ENCODE data around the gene ZBTB7C. TPM values are rescaled to one million over a fixed set of nuclear protein-coding genes. Genes with fewer than 3 reads are reported as not detected.
A peak's percentile ranks its signal among the peaks of the same experiment; 100 is the strongest.

ZBTB7C gene
- total and polyA plus RNA-seq, 3 experiments from 2014 or later: 0.13 TPM; not detected in 2

- Histone ChIP-seq H3K27me3 (ENCODE audit: insufficient read depth, low read length, poor library complexity, severe bottlenecking) (no peaks in the 10 kb centered on the region), H3K27ac (ENCODE audit: low read depth, low read length) (no peak overlapping the region), H3K4me1 (ENCODE audit: insufficient read depth, low read length) (no peaks in the 10 kb centered on the region), H3K36me3 (ENCODE audit: insufficient read depth, low read length) (no peaks in the 10 kb centered on the region), H3K9me3 (ENCODE audit: low read length) (no peaks in the 10 kb centered on the region), H3K4me3 (ENCODE audit: low read length) (no peak overlapping the region)
- H3K27me3 Mint-ChIP-seq: peaks cover 14 to 61% of the 10 kb centered on the region in 2 donors
- H3K27ac Mint-ChIP-seq: no peak overlapping the region
- CTCF ChIA-PET: no interaction called here
- H3K9me3 Mint-ChIP-seq: no peaks in the 10 kb centered on the region
- POLR2A ChIA-PET: no interaction called here
- H3K4me3 Mint-ChIP-seq: peak overlapping the region; percentile 47 to 86 (median 69)
- H3K4me1 Mint-ChIP-seq: peaks cover 3 to 15% (median 5%) of the 10 kb centered on the region in 3 donors
- peak in 4 of 5 donors; percentile 28 to 54 (median 50) for DNase-seq
- H3K36me3 Mint-ChIP-seq: no peaks in the 10 kb centered on the region
These were observed 247.8 kb downstream of the ZBTB7C start for GRCh38 chr18:48161191-48161910.

GRCh38 chr18:48160622-48161021, 248.6 kb downstream of the ZBTB7C start:
- no peaks in the 10 kb centered on the region for H3K4me1 ChIP-seq (ENCODE audit: insufficient read depth, low read length)
- Mint-ChIP-seq H3K27me3 (peaks cover 14 to 60% of the 10 kb centered on the region in 2 donors), H3K4me3 (peak overlapping the region; percentile 13 to 78 (median 44)), H3K4me1 (peaks cover 3 to 15% (median 5%) of the 10 kb centered on the region in 3 donors), H3K9me3 (no peaks in the 10 kb centered on the region), H3K27ac (peak overlapping the region in 1 of 8 donors; percentile 57), H3K36me3 (no peaks in the 10 kb centered on the region)
- no peaks in the 10 kb centered on the region for H3K36me3 ChIP-seq (ENCODE audit: insufficient read depth, low read length)
- no peaks in the 10 kb centered on the region for H3K27me3 ChIP-seq (ENCODE audit: insufficient read depth, low read length, poor library complexity, severe bottlenecking)
- ChIA-PET POLR2A (no interaction called here), CTCF (no interaction called here)
- no peak overlapping the region for H3K27ac ChIP-seq (ENCODE audit: low read depth, low read length)
- DNase-seq: no peak
- no peaks in the 10 kb centered on the region for H3K9me3 ChIP-seq (ENCODE audit: low read length)
- H3K4me3 ChIP-seq (ENCODE audit: low read length): no peak overlapping the region

- no peaks in the 10 kb centered on the region for H3K4me1 ChIP-seq (ENCODE audit: insufficient read depth, low read length)
- Mint-ChIP-seq H3K27me3 (peaks cover 14 to 52% of the 10 kb centered on the region in 2 donors), H3K27ac (no peak overlapping the region)
These were observed 249.4 kb downstream of the ZBTB7C start for GRCh38 chr18:48159816-48160215.

GRCh38 chr18:48158721-48159120, 250.5 kb downstream of the ZBTB7C start:
- Histone ChIP-seq H3K9me3 (ENCODE audit: low read length) (no peaks in the 10 kb centered on the region), H3K4me1 (ENCODE audit: insufficient read depth, low read length) (no peaks in the 10 kb centered on the region), H3K36me3 (ENCODE audit: insufficient read depth, low read length) (no peaks in the 10 kb centered on the region), H3K27me3 (ENCODE audit: insufficient read depth, low read length, poor library complexity, severe bottlenecking) (no peaks in the 10 kb centered on the region), H3K4me3 (ENCODE audit: low read length) (no peak overlapping the region), H3K27ac (ENCODE audit: low read depth, low read length) (no peak overlapping the region)
- Mint-ChIP-seq H3K36me3 (no peaks in the 10 kb centered on the region), H3K4me1 (peaks cover 3 to 15% (median 5%) of the 10 kb centered on the region in 3 donors), H3K4me3 (no peak overlapping the region), H3K9me3 (no peaks in the 10 kb centered on the region), H3K27me3 (peaks cover 14 to 49% of the 10 kb centered on the region in 2 donors), H3K27ac (peak overlapping the region in 1 of 8 donors; percentile 17)
- ChIA-PET POLR2A (no interaction called here), CTCF (no interaction called here)
- no peak for DNase-seq

More at GRCh38 chr18:48159816-48160215, 249.4 kb downstream of the ZBTB7C start:
- POLR2A ChIA-PET: no interaction called here
- Mint-ChIP-seq H3K4me3 (no peak overlapping the region), H3K4me1 (peaks cover 3 to 15% (median 5%) of the 10 kb centered on the region in 3 donors), H3K9me3 (no peaks in the 10 kb centered on the region), H3K36me3 (no peaks in the 10 kb centered on the region)
- no peaks in the 10 kb centered on the region for H3K27me3 ChIP-seq (ENCODE audit: insufficient read depth, low read length, poor library complexity, severe bottlenecking)
- no peak for DNase-seq
- H3K36me3 ChIP-seq (ENCODE audit: insufficient read depth, low read length): no peaks in the 10 kb centered on the region
- CTCF ChIA-PET: no interaction called here
- H3K27ac ChIP-seq (ENCODE audit: low read depth, low read length): no peak overlapping the region
- H3K9me3 ChIP-seq (ENCODE audit: low read length): no peaks in the 10 kb centered on the region
- H3K4me3 ChIP-seq (ENCODE audit: low read length): no peak overlapping the region

GRCh38 chr18:48157956-48158355, 251.2 kb downstream of the ZBTB7C start:
- ChIA-PET CTCF (no interaction called here), POLR2A (no interaction called here)
- Histone ChIP-seq H3K4me3 (ENCODE audit: low read length) (no peak overlapping the region), H3K27ac (ENCODE audit: low read depth, low read length) (no peak overlapping the region), H3K4me1 (ENCODE audit: insufficient read depth, low read length) (no peaks in the 10 kb centered on the region), H3K27me3 (ENCODE audit: insufficient read depth, low read length, poor library complexity, severe bottlenecking) (no peaks in the 10 kb centered on the region), H3K9me3 (ENCODE audit: low read length) (no peaks in the 10 kb centered on the region), H3K36me3 (ENCODE audit: insufficient read depth, low read length) (no peaks in the 10 kb centered on the region)
- Mint-ChIP-seq H3K27me3 (peaks cover 14 to 45% of the 10 kb centered on the region in 2 donors), H3K36me3 (no peaks in the 10 kb centered on the region), H3K4me1 (peaks cover 3 to 15% (median 5%) of the 10 kb centered on the region in 3 donors), H3K9me3 (no peaks in the 10 kb centered on the region), H3K4me3 (no peak overlapping the region), H3K27ac (no peak overlapping the region)
- no peak for DNase-seq

- Histone ChIP-seq H3K36me3 (ENCODE audit: insufficient read depth, low read length) (no peaks in the 10 kb centered on the region), H3K4me1 (ENCODE audit: insufficient read depth, low read length) (no peaks in the 10 kb centered on the region), H3K27ac (ENCODE audit: low read depth, low read length) (no peak overlapping the region), H3K9me3 (ENCODE audit: low read length) (no peaks in the 10 kb centered on the region), H3K27me3 (ENCODE audit: insufficient read depth, low read length, poor library complexity, severe bottlenecking) (no peaks in the 10 kb centered on the region), H3K4me3 (ENCODE audit: low read length) (no peak overlapping the region)
- no peak overlapping the region for H3K27ac Mint-ChIP-seq
- ChIA-PET CTCF (no interaction called here), POLR2A (no interaction called here)
- peaks cover 11 to 36% of the 10 kb centered on the region in 2 donors for H3K27me3 Mint-ChIP-seq
- peaks cover 0 to 4% (median 3%) of the 10 kb centered on the region in 3 donors for H3K4me1 Mint-ChIP-seq
- H3K9me3 Mint-ChIP-seq: no peaks in the 10 kb centered on the region
- no peak overlapping the region for H3K4me3 Mint-ChIP-seq
- H3K36me3 Mint-ChIP-seq: no peaks in the 10 kb centered on the region
- no peak for DNase-seq
These were observed 253.3 kb downstream of the ZBTB7C start for GRCh38 chr18:48155856-48156255.

- no peak overlapping the region for H3K27ac Mint-ChIP-seq
- H3K4me3 ChIP-seq (ENCODE audit: low read length): no peak overlapping the region
- H3K4me1 ChIP-seq (ENCODE audit: insufficient read depth, low read length): no peaks in the 10 kb centered on the region
- H3K27me3 Mint-ChIP-seq: peaks cover 10 to 29% of the 10 kb centered on the region in 2 donors
- DNase-seq: no peak
- no peak overlapping the region for H3K27ac ChIP-seq (ENCODE audit: low read depth, low read length)
- H3K9me3 ChIP-seq (ENCODE audit: low read length): no peaks in the 10 kb centered on the region
- ChIA-PET POLR2A (no interaction called here), CTCF (no interaction called here)
- no peaks in the 10 kb centered on the region for H3K36me3 Mint-ChIP-seq
- H3K9me3 Mint-ChIP-seq: no peaks in the 10 kb centered on the region
- no peaks in the 10 kb centered on the region for H3K4me1 Mint-ChIP-seq
- H3K27me3 ChIP-seq (ENCODE audit: insufficient read depth, low read length, poor library complexity, severe bottlenecking): no peaks in the 10 kb centered on the region
- no peak overlapping the region for H3K4me3 Mint-ChIP-seq
- no peaks in the 10 kb centered on the region for H3K36me3 ChIP-seq (ENCODE audit: insufficient read depth, low read length)
These were observed 254.4 kb downstream of the ZBTB7C start for GRCh38 chr18:48154828-48155227.

- Mint-ChIP-seq H3K36me3 (no peaks in the 10 kb centered on the region), H3K4me3 (no peak overlapping the region)
- DNase-seq: no peak
These were observed 255.3 kb downstream of the ZBTB7C start for GRCh38 chr18:48153613-48154481.

More at GRCh38 chr18:48153613-48154481, 255.3 kb downstream of the ZBTB7C start:
- Mint-ChIP-seq H3K9me3 (no peaks in the 10 kb centered on the region), H3K4me1 (no peaks in the 10 kb centered on the region), H3K27ac (no peak overlapping the region), H3K27me3 (peaks cover 6 to 28% of the 10 kb centered on the region in 2 donors)
- Histone ChIP-seq H3K4me3 (ENCODE audit: low read length) (no peak overlapping the region), H3K4me1 (ENCODE audit: insufficient read depth, low read length) (no peaks in the 10 kb centered on the region), H3K36me3 (ENCODE audit: insufficient read depth, low read length) (no peaks in the 10 kb centered on the region), H3K27me3 (ENCODE audit: insufficient read depth, low read length, poor library complexity, severe bottlenecking) (no peaks in the 10 kb centered on the region), H3K27ac (ENCODE audit: low read depth, low read length) (no peak overlapping the region), H3K9me3 (ENCODE audit: low read length) (no peaks in the 10 kb centered on the region)
- ChIA-PET POLR2A (no interaction called here), CTCF (no interaction called here)
